ENCODE results near the gene MFSD6. TPM values are rescaled to one million over a fixed set of nuclear protein-coding genes. Genes with fewer than 3 reads are reported as not detected.

MFSD6 gene
- total and polyA plus RNA-seq, 2 of the 8 experiments (the other 6 are each of a cell fraction or from before 2014, with no cell fraction given): 1.8 to 5.1 TPM

DNA sequence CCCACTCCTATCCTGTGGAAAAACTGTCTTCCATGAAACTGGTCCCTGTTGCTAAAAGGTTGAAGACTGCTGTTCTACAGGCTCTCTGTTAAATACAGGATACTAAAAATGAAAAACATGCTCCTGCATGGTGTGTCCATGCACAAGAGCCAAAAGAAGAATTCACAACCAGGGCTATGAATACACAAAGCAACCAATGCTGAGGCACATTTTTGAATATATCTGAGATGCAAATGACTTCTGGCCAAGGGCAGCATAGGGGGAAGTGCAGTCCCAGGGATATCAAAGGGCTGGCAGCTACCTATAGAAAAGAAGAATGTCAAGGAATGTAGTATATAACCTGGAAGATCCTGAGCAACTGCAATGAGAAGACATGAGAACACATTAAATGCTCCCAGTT lies 119.8 kb downstream of the MFSD6 start:
- Histone ChIP-seq H4K8ac (ENCODE audit: extremely low read depth, insufficient read depth, low read length) (no peak overlapping the region), H3K56ac (replicated peaks; ENCODE audit: insufficient read length, low read depth, low read length) (no peak overlapping the region), H3K14ac (ENCODE audit: insufficient read length) (no peak overlapping the region), H3K4ac (replicated peaks; ENCODE audit: insufficient read length, low read depth, low read length) (no peak overlapping the region), H3K36me3 (ENCODE audit: control insufficient read depth in 2 of 4, insufficient read depth in 4 of 4, low read length in 3 of 4) (no peaks in the 10 kb centered on the region), H2AK5ac (ENCODE audit: low read depth, low read length) (no peak overlapping the region), H4K91ac (replicated peaks; ENCODE audit: insufficient read length, low read length) (no peak overlapping the region), H2BK120ac (replicated peaks; ENCODE audit: low read depth, low read length) (no peak overlapping the region), H3K4me3 (ENCODE audit: extremely low read depth in 1 of 4, insufficient read depth in 2 of 4, low read depth in 3 of 4, low read length in 4 of 4) (no peak overlapping the region), H2BK12ac (ENCODE audit: low read depth, low read length) (no peak overlapping the region), H3K27me3 (replicated peaks in 1 of 4; ENCODE audit: control insufficient read depth in 3 of 4, extremely low read depth in 1 of 4, insufficient read depth in 3 of 4, low read length in 3 of 4) (no peaks in the 10 kb centered on the region), H3K23ac (ENCODE audit: insufficient read length) (no peak overlapping the region), H3K27ac (ENCODE audit: low read depth, low read length) (no peak overlapping the region), H3K4me2 (ENCODE audit: insufficient read depth in 1 of 2, low read depth in 2 of 2, low read length in 2 of 2) (no peak overlapping the region), H2BK20ac (ENCODE audit: low read length) (no peak overlapping the region), H3K18ac (ENCODE audit: extremely low read depth, low read length) (no peak overlapping the region), H3K9ac (replicated peaks in 1 of 4; ENCODE audit: extremely low read depth in 1 of 4, low read depth in 3 of 4, low read length in 3 of 4) (no peak overlapping the region), H3K79me1 (ENCODE audit: low read depth, low read length) (no peaks in the 10 kb centered on the region), H4K20me1 (replicated peaks in 1 of 2; ENCODE audit: control insufficient read depth in 1 of 2, insufficient read depth in 2 of 2, low read length in 2 of 2) (no peaks in the 10 kb centered on the region), H3K23me2 (ENCODE audit: low read depth, low read length) (no peaks in the 10 kb centered on the region), H2BK5ac (ENCODE audit: low read depth, low read length) (no peak overlapping the region), H2AFZ (ENCODE audit: low read length) (no peak overlapping the region), H2BK15ac (ENCODE audit: low read length) (no peak overlapping the region), H3K4me1 (replicated peaks in 1 of 4; ENCODE audit: control insufficient read depth in 3 of 4, insufficient read depth in 4 of 4, low read length in 3 of 4) (peaks cover 0 to 2% (median 0%) of the 10 kb centered on the region in 4 experiments; a peak in 1 of 7 replicates), H3K9me3 (ENCODE audit: insufficient read depth in 2 of 2, low read depth in 1 of 2, low read length in 1 of 2) (no peaks in the 10 kb centered on the region), H3K79me2 (ENCODE audit: control insufficient read depth in 1 of 2, insufficient read depth in 2 of 2, low read length in 2 of 2) (no peaks in the 10 kb centered on the region), H4K5ac (ENCODE audit: insufficient read length, low read depth, low read length) (no peak overlapping the region)
- DNase-seq (ENCODE audit: low read depth in 1 of 2, low spot score in 2 of 2): no peak
- TF ChIP-seq NRF1 (IDR thresholded peaks at IDR 0.05; ENCODE audit: low read depth, low read length) (no peak), EP300 (IDR thresholded peaks at IDR 0.05; ENCODE audit: borderline replicate concordance in 1 of 2, low read depth in 2 of 2, low read length in 2 of 2) (no peak), KDM1A (IDR thresholded peaks at IDR 0.05; ENCODE audit: borderline replicate concordance, low read length) (no peak), BRCA1 (IDR thresholded peaks at IDR 0.05; ENCODE audit: low read depth, low read length) (no peak), RFX5 (IDR thresholded peaks at IDR 0.05; ENCODE audit: borderline replicate concordance, low read depth, low read length) (no peak), BCL11A (IDR thresholded peaks at IDR 0.05; ENCODE audit: low read depth in 2 of 2, low read length in 2 of 2) (no peak), TCF12 (IDR thresholded peaks at IDR 0.05; ENCODE audit: low read depth, low read length) (no peak)
- POLR2A ChIA-PET (ENCODE audit: partially characterized antibody): no interaction called here
- FAIRE-seq: no peak
- CTCF ChIA-PET (ENCODE audit: partially characterized antibody): interaction anchor here (0.6 kb wide), 1 partner anchor 40 kb away, joined by 3 read pairs; no protein-coding TSS in a partner anchor
